Activated naive CD4-positive, alpha-beta T cell treated with anti-CD3 and anti-CD28 coated beads, Interleukin-2, amount 10 ng/mL, durations not matched to agents 7 days and 5 days (primary cell): ENCODE data around the gene GAS2L3.
"Not testable (repeated sequence)": the region's sequence is repeated elsewhere in the genome, so short reads cannot be mapped to it uniquely, and the experiment has no call there.

Source experiments
- CTCF ChIA-PET: fragments of 350-600 bp; sonication (Branson Sonifier 250); formaldehyde crosslinking; loops from one replicate; lab custom pipeline; 2021; ENCODE audit warnings: antibody characterized with exemption; lab: Charles Lee
- DNase-seq: peaks from one replicate; pipeline ENCODE4 v3.0.0-alpha.2; 2020
- H3K27ac Mint-ChIP-seq: one replicate; pipeline ENCODE4 v1.8.0; 2021; ENCODE audit warnings: mild to moderate bottlenecking, moderate library complexity, mixed read lengths
- H3K27me3 Mint-ChIP-seq: one replicate; pipeline ENCODE4 v1.8.0; 2021; ENCODE audit warnings: mild to moderate bottlenecking, mixed read lengths
- H3K36me3 Mint-ChIP-seq: one replicate; pipeline ENCODE4 v1.8.0; 2021; ENCODE audit warnings: mixed read lengths
- H3K4me1 Mint-ChIP-seq: one replicate; pipeline ENCODE4 v1.8.0; 2021; ENCODE audit warnings: mixed read lengths
- H3K4me3 Mint-ChIP-seq: one replicate; pipeline ENCODE4 v1.8.0; 2021; ENCODE audit warnings: mild to moderate bottlenecking, moderate library complexity, mixed read lengths
- H3K9me3 Mint-ChIP-seq: one replicate; pipeline ENCODE4 v1.8.0; 2021; ENCODE audit warnings: mixed read lengths

Gene GAS2L3

GRCh38 chr12:100573292-100574186 is at the start of gene GAS2L3:
TSS of gene GAS2L3 (plus strand) at chr12:100573684. CDS start at chr12:100594905, 21,221 bp downstream.
- no peaks in the 10 kb centered on the region for H3K9me3 Mint-ChIP-seq
- H3K36me3 Mint-ChIP-seq, result no peaks in the 10 kb centered on the region
- H3K27me3 Mint-ChIP-seq, result peaks cover 28% of the 10 kb centered on the region
- peaks cover 16% of the 10 kb centered on the region for H3K4me1 Mint-ChIP-seq
- peak within 1 kb of the TSS; percentile 90 for H3K4me3 Mint-ChIP-seq
- H3K27ac Mint-ChIP-seq, result no peak within 1 kb of the TSS
- peak; percentile 80 for DNase-seq
- CTCF ChIA-PET, result no interaction called here

DNA sequence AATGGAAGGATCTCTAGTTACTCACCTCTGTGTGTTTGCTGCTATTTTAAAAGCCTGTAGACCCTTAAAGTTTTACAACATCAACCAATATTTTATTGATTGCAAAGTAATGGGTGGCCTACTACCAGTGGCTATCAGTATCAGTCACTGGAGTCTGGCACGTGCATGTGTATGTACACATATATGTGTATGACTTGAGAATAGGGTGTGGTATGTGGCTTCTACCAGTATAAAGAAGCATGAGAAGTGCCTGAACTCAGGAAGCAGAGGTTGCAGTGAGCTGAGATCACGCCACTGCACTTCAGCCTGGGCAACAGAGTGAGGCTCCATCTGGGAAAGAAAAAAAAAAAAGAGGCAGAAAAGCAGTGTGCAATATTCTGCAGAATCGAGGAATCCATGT is 45.5 kb upstream of the GAS2L3 start:
- DNase-seq, result no peak
- peaks cover 3% of the 10 kb centered on the region for H3K27me3 Mint-ChIP-seq
- H3K27ac Mint-ChIP-seq, result no peak overlapping the region
- no peak overlapping the region for H3K4me3 Mint-ChIP-seq
- CTCF ChIA-PET, result no interaction called here
- H3K36me3 Mint-ChIP-seq, result no peaks in the 10 kb centered on the region
- no peaks in the 10 kb centered on the region for H3K9me3 Mint-ChIP-seq
- no peaks in the 10 kb centered on the region for H3K4me1 Mint-ChIP-seq

DNA sequence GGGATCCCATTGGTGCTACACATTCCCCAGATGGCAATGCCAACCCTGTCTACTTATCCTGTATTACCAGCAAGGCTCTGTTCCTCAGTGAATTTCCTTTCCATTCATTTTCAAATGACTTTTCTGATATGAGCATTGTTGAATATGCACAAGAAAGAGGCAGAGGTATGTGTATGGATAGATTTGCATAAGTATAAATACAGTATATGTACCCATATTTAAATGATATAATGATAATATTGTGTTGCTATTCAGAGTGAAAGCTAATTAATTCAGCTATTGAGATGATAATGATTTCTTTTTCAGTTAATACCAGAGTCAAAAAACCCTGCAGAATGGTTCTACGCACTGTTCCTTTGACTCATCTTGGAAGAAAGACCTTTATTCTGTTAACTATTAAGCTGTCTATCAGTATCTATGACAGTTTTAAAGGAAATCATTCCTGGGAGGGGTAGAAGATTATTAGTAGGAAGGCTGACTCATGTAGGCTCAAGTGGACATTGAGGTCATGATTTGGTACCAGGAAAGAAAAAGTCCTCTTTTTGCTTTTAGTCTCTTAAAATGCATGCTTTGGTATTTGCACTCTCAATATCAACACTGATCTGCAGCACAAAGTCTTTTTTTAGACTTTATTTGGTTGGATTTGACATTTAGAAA is 44.9 kb upstream of the GAS2L3 start:
- no peak overlapping the region for H3K4me3 Mint-ChIP-seq
- DNase-seq, result no peak
- no peaks in the 10 kb centered on the region for H3K9me3 Mint-ChIP-seq
- H3K27me3 Mint-ChIP-seq, result peaks cover 3% of the 10 kb centered on the region
- H3K4me1 Mint-ChIP-seq, result no peaks in the 10 kb centered on the region
- CTCF ChIA-PET, result no interaction called here
- no peaks in the 10 kb centered on the region for H3K36me3 Mint-ChIP-seq
- H3K27ac Mint-ChIP-seq, result no peak overlapping the region

DNA sequence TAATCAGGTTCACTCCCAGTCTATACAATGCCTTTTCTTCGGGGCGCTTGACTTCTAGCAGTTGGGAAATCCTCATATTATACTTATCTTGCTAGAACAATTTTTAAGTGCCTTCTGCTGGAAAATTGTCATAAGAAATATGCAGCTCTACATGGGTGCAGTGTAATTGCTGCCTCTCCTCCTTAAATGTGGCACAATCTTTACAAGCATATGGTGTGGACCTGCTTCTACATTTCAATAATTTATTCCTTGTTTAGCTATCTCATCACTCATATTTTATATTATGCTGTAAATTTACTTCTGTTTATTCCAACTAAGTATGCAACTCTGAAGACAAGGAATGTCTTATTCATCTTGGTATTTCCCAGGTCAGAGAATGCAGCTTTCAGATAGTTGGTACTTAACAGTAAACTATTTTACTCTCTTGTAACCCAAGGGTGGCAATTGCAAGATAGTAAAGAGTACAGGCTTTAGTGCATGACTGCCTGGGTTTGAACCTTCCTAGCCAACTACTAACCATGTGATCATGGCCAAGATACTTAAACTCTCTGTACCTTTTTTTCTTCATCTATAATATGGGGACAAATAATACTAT is 43.6 kb upstream of the GAS2L3 start:
- Mint-ChIP-seq H3K4me1 (no peaks in the 10 kb centered on the region), H3K4me3 (no peak overlapping the region)

GRCh38 chr12:100533376-100533775 is 40.1 kb upstream of the GAS2L3 start:
- no peaks in the 10 kb centered on the region for H3K36me3 Mint-ChIP-seq
- H3K4me3 Mint-ChIP-seq, result no peak overlapping the region
- CTCF ChIA-PET, result no interaction called here
- DNase-seq, result no peak
- H3K4me1 Mint-ChIP-seq, result no peaks in the 10 kb centered on the region
- no peaks in the 10 kb centered on the region for H3K9me3 Mint-ChIP-seq
- H3K27ac Mint-ChIP-seq, result no peak overlapping the region
- no peaks in the 10 kb centered on the region for H3K27me3 Mint-ChIP-seq

More for the DNA sequence above, 43.6 kb upstream of the GAS2L3 start:
- H3K27ac Mint-ChIP-seq, result no peak overlapping the region
- CTCF ChIA-PET, result no interaction called here
- H3K36me3 Mint-ChIP-seq, result no peaks in the 10 kb centered on the region
- no peaks in the 10 kb centered on the region for H3K9me3 Mint-ChIP-seq
- H3K27me3 Mint-ChIP-seq, result peaks cover 3% of the 10 kb centered on the region
- no peak for DNase-seq

DNA sequence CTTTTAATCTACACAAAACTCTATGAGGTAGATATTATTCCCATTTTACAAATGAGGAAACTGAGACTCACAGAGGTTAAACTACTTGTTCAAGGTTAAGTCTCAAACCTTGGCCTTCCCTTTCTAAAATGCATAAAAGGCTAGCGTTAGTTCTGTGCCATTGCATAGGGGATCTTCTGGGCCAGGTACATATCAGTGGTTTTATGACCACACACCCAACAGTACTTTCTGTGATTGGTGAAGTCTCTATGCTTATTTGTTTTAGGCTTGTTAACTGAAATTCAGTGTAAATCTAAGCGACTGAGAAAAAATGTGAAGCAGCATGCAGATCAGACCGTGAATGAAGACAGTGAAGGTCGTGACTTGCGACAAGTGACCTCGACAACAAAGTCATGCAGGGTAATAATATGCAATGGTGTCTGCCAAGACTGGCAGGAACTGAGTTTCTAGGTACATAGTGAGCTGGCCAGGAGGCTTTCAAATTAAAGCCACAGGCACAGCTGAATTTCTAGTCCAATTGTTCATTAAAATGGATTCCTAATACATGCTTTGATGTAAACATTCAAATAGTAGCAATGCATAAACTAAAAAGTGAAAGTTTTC is 38.8 kb upstream of the GAS2L3 start:
- CTCF ChIA-PET, result no interaction called here
- DNase-seq, result no peak
- Mint-ChIP-seq H3K4me1 (no peaks in the 10 kb centered on the region), H3K27me3 (no peaks in the 10 kb centered on the region), H3K27ac (no peak overlapping the region), H3K36me3 (no peaks in the 10 kb centered on the region), H3K9me3 (no peaks in the 10 kb centered on the region), H3K4me3 (no peak overlapping the region)

DNA sequence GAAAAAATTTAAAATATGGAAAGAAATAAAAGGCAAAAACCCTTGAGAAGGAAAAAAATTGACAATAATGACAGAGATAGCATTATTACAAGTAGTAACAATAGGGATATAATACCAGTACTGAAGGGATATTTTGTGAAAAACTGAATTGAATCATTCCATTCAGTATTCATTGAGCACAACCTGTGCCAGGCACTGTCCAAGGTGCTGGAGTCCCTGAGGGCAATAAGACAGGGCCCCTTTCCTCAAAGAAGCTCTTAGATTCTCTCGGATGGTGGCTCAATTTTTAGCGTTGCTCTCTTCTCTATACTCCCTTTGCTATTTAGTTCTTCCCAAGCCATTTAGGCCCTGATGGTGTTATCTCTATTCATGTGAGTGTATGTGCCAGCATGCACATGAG is 34.3 kb upstream of the GAS2L3 start:
- H3K4me1 Mint-ChIP-seq, result no peaks in the 10 kb centered on the region
- no peak overlapping the region for H3K27ac Mint-ChIP-seq
- CTCF ChIA-PET, result no interaction called here
- no peaks in the 10 kb centered on the region for H3K36me3 Mint-ChIP-seq
- no peaks in the 10 kb centered on the region for H3K9me3 Mint-ChIP-seq
- H3K27me3 Mint-ChIP-seq, result no peaks in the 10 kb centered on the region
- no peak overlapping the region for H3K4me3 Mint-ChIP-seq
- DNase-seq, result peak; percentile 57

DNA sequence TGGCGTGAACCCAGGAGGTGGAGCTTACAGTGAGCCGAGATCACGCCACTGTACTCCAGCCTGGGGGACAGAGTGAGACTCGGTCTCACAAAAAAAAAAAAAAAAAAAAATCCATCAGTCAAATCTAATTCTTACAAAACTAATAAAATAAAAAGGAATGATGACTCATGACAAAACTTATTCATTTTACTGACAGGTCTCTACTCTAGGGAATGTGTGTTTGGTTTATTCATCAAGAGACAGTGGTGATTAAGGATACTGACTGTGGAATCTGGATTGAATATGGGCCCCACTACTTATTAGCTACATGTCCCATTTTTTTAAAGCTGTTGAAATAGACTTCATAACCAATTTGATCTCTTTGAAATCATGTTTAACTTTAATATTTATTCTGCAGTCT is 29.3 kb upstream of the GAS2L3 start:
- no peak overlapping the region for H3K4me3 Mint-ChIP-seq
- H3K36me3 Mint-ChIP-seq, result no peaks in the 10 kb centered on the region
- H3K27me3 Mint-ChIP-seq, result no peaks in the 10 kb centered on the region
- no peaks in the 10 kb centered on the region for H3K9me3 Mint-ChIP-seq
- H3K4me1 Mint-ChIP-seq, result no peaks in the 10 kb centered on the region
- no peak overlapping the region for H3K27ac Mint-ChIP-seq
- CTCF ChIA-PET, result no interaction called here
- no peak for DNase-seq

DNA sequence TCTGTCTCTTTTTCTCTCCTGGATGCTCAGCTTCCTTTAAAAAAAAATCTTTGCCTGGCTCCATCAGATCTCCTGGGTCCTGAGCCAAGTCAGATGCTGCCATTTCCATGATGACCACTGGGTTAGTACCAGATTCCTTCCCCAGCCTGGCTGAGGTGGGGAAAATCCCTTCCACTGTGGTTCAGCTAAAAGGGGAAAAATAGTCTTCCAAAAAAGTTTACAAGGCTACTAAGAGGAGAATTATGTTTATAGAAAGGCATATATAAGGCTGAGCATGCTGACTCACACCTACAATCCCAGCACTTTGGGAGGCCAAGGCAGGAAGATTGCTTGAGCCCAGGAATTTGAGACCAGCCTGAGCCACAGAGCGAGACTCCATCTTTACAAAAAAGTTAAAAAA is 28.4 kb upstream of the GAS2L3 start:
- H3K4me3 Mint-ChIP-seq, result no peak overlapping the region
- no peak overlapping the region for H3K27ac Mint-ChIP-seq
- H3K9me3 Mint-ChIP-seq, result no peaks in the 10 kb centered on the region
- DNase-seq, result no peak
- no peaks in the 10 kb centered on the region for H3K27me3 Mint-ChIP-seq
- H3K4me1 Mint-ChIP-seq, result no peaks in the 10 kb centered on the region
- H3K36me3 Mint-ChIP-seq, result no peaks in the 10 kb centered on the region
- CTCF ChIA-PET, result no interaction called here

DNA sequence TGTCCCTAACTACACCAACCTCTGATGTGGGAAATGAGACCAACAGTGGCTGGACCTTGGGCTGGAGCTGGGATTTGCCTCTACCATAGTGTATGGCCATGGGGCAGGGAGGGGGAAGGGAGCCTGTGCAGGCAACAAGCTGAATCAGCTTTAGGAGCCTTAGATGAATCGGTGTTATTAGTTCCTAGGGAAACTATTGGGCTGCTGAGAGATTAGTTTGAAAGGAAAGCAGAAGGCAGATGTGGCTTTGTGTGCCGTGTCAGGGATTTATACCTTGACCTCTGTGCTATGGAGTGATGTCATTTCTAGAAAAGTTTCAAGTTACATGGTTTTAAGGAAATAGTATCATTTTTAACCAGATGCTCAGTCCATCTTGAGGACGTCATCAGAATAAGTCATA is 19.5 kb upstream of the GAS2L3 start:
- H3K36me3 Mint-ChIP-seq, result no peaks in the 10 kb centered on the region
- DNase-seq, result no peak
- no peaks in the 10 kb centered on the region for H3K4me1 Mint-ChIP-seq
- H3K9me3 Mint-ChIP-seq, result no peaks in the 10 kb centered on the region
- no peak overlapping the region for H3K4me3 Mint-ChIP-seq
- H3K27ac Mint-ChIP-seq, result no peak overlapping the region
- CTCF ChIA-PET, result interaction anchor here (0.5 to 1.5 kb wide), 5 partner anchors 114 to 1510 kb away, joined by 3 to 6 read pairs (median 3); no protein-coding TSS in a partner anchor
- no peaks in the 10 kb centered on the region for H3K27me3 Mint-ChIP-seq

DNA sequence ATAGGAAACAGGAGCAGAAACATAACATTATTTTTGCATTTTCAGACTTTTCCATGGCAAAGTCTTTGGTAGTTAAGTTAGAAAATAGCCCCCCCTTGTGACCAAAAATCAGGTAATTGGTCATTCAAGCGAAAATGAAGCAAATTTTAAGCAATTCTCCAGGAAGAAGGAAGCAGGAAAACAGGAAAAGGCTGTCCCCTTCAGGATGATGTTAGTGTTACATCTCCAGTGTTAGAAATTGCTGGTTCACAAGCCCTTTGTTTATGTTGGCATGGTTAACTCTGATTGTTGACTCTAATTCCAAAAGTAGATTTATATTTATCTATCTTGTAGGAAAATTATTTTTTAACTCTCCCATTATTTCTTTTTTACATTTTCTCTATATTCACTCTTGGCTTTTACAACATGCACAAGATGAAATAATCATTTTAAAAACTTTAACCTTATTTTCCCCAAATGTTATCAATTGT is 18.8 kb upstream of the GAS2L3 start:
- H3K9me3 Mint-ChIP-seq, result no peaks in the 10 kb centered on the region
- H3K4me1 Mint-ChIP-seq, result no peaks in the 10 kb centered on the region
- no peaks in the 10 kb centered on the region for H3K27me3 Mint-ChIP-seq
- CTCF ChIA-PET, result interaction anchor here (1.0 to 1.5 kb wide), 3 partner anchors 12 to 308 kb away, joined by 3 to 6 read pairs (median 3); no protein-coding TSS in a partner anchor
- no peak overlapping the region for H3K27ac Mint-ChIP-seq
- no peak overlapping the region for H3K4me3 Mint-ChIP-seq
- no peak for DNase-seq
- no peaks in the 10 kb centered on the region for H3K36me3 Mint-ChIP-seq

DNA sequence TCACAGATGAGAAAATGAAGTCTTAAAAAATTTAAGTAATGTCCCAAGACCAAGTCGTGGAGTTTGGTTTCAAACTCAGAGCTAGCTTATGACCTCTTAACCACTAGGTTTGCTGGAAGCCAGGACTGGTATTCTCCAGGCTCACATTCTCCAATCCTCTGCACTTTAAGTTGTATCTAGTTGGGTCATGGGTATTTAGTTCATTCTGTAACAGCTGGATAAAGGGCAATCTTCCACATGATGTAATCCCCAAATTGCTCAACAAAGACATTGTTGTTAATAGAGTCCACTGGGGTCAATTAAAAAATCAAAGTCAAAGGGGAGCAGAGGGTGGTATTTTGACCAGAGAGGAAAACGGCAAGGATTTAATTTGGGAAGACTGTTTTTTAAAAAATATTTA is 17.8 kb upstream of the GAS2L3 start:
- no peak overlapping the region for H3K27ac Mint-ChIP-seq
- no peaks in the 10 kb centered on the region for H3K27me3 Mint-ChIP-seq
- H3K36me3 Mint-ChIP-seq, result no peaks in the 10 kb centered on the region
- CTCF ChIA-PET, result interaction anchor here (1.0 to 1.3 kb wide), 2 partner anchors 14 to 309 kb away, joined by 3 to 6 read pairs; no protein-coding TSS in a partner anchor
- no peak overlapping the region for H3K4me3 Mint-ChIP-seq
- DNase-seq, result no peak
- no peaks in the 10 kb centered on the region for H3K4me1 Mint-ChIP-seq
- H3K9me3 Mint-ChIP-seq, result no peaks in the 10 kb centered on the region

- no peak overlapping the region for H3K4me3 Mint-ChIP-seq
- no peaks in the 10 kb centered on the region for H3K4me1 Mint-ChIP-seq
- no peaks in the 10 kb centered on the region for H3K9me3 Mint-ChIP-seq
- CTCF ChIA-PET, result interaction anchor here (0.5 kb wide), 1 partner anchor 586 kb away, joined by 3 read pairs; no protein-coding TSS in a partner anchor
- H3K36me3 Mint-ChIP-seq, result no peaks in the 10 kb centered on the region
- H3K27ac Mint-ChIP-seq, result no peak overlapping the region
- DNase-seq, result no peak
- no peaks in the 10 kb centered on the region for H3K27me3 Mint-ChIP-seq
Measured at GRCh38 chr12:100557357-100557756, 16.1 kb upstream of the GAS2L3 start.

DNA sequence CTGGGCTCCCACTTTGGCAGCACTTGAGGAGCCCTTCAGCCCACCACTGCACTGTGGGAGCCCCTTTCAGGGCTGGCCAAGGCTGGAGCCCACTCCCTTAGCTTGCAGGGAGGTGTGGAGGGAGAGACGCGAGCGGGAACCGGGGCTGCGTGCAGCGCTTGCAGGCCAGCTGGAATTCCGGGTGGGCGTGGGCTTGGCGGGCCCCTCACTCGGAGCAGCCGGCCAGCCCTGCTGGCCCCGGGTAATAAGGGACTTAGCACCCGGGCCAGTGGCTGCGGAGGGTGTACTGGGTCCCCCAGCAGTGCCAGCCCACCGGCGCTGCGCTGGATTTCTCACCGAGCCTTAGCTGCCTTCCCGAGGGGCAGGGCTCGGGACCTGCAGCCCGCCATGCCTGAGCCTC is 14.2 kb upstream of the GAS2L3 start:
- H3K36me3 Mint-ChIP-seq, CTCF ChIA-PET, H3K4me3 Mint-ChIP-seq, H3K4me1 Mint-ChIP-seq, H3K9me3 Mint-ChIP-seq, H3K27ac Mint-ChIP-seq, H3K27me3 Mint-ChIP-seq, DNase-seq: not testable (repeated sequence)
